Breast epithelium (tissue), 3 donors: ENCODE measurements around the gene ADAMTSL3.
A peak's percentile ranks its signal among the peaks of the same experiment; 100 is the strongest.

ENCODE experiments used
- CTCF ChIP-seq, 3 donors: fragments of 450-650 bp; IDR thresholded peaks; one replicate each; pipeline ENCODE4 v1.5.1; 2016 to 2017; ENCODE audit warnings: antibody characterized with exemption in 3 of 3, mild to moderate bottlenecking in 3 of 3, moderate library complexity in 3 of 3
- POLR2A ChIP-seq: fragments of 450-650 bp; IDR thresholded peaks from one replicate; pipeline ENCODE4 v1.6.1; 2016; ENCODE audit warnings: antibody characterized with exemption, mild to moderate bottlenecking, moderate library complexity
- POLR2AphosphoS5 ChIP-seq, 3 donors: sonication (generic); formaldehyde crosslinking; IDR thresholded peaks; one replicate each; pipeline ENCODE4 v1.6.1; 2017; ENCODE audit warnings: antibody characterized with exemption in 3 of 3

GRCh38 chr15:83844742-83845141 lies 190.8 kb downstream of the ADAMTSL3 start:
- TF ChIP-seq CTCF (IDR thresholded peaks at IDR 0.05) (no peak), POLR2A (no peak), POLR2AphosphoS5 (IDR thresholded peaks at IDR 0.05) (peak in 1 of 3 donors; percentile 72)
